Activated CD8-positive, alpha-beta T cell treated with anti-CD3 and anti-CD28 coated beads, Interleukin-2, amount 10 ng/mL, durations not matched to agents 7 days and 5 days (primary cell): ENCODE results near the gene RNASEH1. TPM values are rescaled to one million over a fixed set of nuclear protein-coding genes. Genes with fewer than 3 reads are reported as not detected.
"Not testable (repeated sequence)": the region's sequence is repeated elsewhere in the genome, so short reads cannot be mapped to it uniquely, and the experiment has no call there.

Experiments
- ATAC-seq: fragments of 150-1000 bp; cut with Tn5 transposase; one replicate; pipeline ENCODE4 v1.10.0; 2021; ENCODE audit warnings: moderate library complexity
- CTCF ChIA-PET: fragments of 350-600 bp; sonication (Branson Sonifier 250); formaldehyde crosslinking; loops from one replicate; lab custom pipeline; 2021; ENCODE audit warnings: antibody characterized with exemption; lab: Charles Lee
- POLR2A ChIA-PET: fragments of 350-600 bp; sonication (Branson Sonifier 250); formaldehyde crosslinking; loops from one replicate; lab custom pipeline; 2021; ENCODE audit warnings: antibody characterized with exemption; lab: Charles Lee
- DNase-seq: peaks from one replicate; pipeline ENCODE4 v3.0.0-alpha.2; 2020
- H3K27ac Mint-ChIP-seq: one replicate; pipeline ENCODE4 v1.8.0; 2021; ENCODE audit warnings: mild to moderate bottlenecking, mixed read lengths
- H3K27me3 Mint-ChIP-seq: one replicate; pipeline ENCODE4 v1.8.0; 2021; ENCODE audit warnings: low read depth, mixed read lengths
- H3K36me3 Mint-ChIP-seq: one replicate; pipeline ENCODE4 v1.8.0; 2021; ENCODE audit warnings: low read depth, mixed read lengths
- H3K4me1 Mint-ChIP-seq: one replicate; pipeline ENCODE4 v1.8.0; 2021; ENCODE audit warnings: low read depth, mixed read lengths
- H3K4me3 Mint-ChIP-seq: one replicate; pipeline ENCODE4 v1.8.0; 2021; ENCODE audit warnings: mild to moderate bottlenecking, mixed read lengths
- H3K9me3 Mint-ChIP-seq: one replicate; pipeline ENCODE4 v1.8.0; 2022; ENCODE audit warnings: mixed read lengths; ENCODE audit not compliant: insufficient read depth
- total RNA-seq, 2 experiments: library from RNA; stranded (reverse); gene quantifications; one replicate each; pipeline ENCODE4 v1.2.3, GENCODE V29; 2021

Gene RNASEH1
- total RNA-seq, 2 experiments from 2014 or later: 27.1 to 28.9 TPM

DNA sequence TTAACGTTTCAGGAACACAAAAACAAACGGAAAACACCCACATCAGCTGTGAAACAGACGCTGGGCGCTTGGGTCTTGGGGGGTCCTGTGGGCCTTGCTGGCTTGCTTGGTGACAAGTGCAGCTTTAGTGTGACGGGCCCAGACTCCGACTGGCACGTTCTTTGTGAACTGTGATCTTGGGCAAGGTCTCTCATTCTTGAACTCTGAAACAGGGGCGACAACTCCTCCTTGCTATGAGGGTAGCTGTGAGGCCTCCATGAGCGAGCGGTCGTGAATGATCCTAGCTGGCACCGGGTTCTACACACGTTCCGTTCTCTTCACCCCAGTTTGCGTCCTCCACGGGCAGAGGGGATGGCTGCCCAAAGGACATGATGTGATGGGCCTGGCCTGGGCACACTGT lies 28.1 kb upstream of the RNASEH1 start:
- H3K4me1 Mint-ChIP-seq: peaks cover 4% of the 10 kb centered on the region
- peaks cover 25% of the 10 kb centered on the region for H3K36me3 Mint-ChIP-seq
- CTCF ChIA-PET: no interaction called here
- no peak overlapping the region for H3K4me3 Mint-ChIP-seq
- DNase-seq: no peak
- H3K27ac Mint-ChIP-seq: no peak overlapping the region
- no peaks in the 10 kb centered on the region for H3K27me3 Mint-ChIP-seq
- POLR2A ChIA-PET: no interaction called here
- ATAC-seq: no peak
- no peaks in the 10 kb centered on the region for H3K9me3 Mint-ChIP-seq

DNA sequence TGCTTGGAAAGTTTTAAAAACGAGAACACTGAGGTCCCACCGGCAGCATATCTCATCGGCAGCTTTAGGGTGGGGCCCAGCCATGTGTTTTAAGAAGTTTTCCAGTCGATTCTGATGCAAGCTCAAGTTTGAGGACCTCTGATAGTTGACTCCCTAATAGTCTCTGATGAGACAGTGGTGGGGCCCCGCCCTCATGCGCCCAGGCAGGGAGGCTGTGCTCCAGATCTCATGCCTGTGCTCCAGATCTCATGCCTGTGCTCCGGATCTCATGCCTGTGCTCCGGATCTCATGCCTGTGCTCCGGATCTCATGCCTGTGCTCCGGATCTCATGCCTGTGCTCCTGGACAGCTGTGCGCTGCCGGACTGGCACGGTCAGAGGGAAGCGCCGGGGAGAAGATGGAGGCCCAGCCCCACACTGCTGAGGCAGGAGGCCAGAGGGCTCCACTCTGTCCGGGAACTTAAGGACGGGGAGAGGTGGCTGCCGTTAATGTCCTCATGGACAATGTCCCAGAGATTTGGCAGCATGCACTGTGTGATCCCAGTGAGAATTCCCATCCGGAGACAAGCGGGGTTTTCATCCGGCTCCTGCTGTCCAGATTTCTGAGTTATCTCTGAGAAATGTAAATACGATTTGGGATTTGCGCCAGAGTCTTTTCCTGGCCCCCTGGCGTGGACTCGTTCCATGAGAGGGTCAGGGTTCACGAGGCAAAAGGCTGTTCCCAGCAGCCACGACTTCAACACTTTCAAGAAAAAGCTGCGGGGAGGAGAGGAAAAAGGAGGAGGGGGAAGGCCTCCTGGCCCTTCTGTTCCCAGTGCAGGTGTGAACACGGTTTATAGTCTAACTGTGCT lies 27.4 kb upstream of the RNASEH1 start:
- H3K9me3 Mint-ChIP-seq: no peaks in the 10 kb centered on the region
- H3K4me1 Mint-ChIP-seq: peaks cover 7% of the 10 kb centered on the region
- no peak for ATAC-seq
- ChIA-PET CTCF (interaction anchor here (0.6 kb wide), 1 partner anchor 67 kb away, joined by 4 read pairs; no protein-coding TSS in a partner anchor), POLR2A (no interaction called here)
- H3K4me3 Mint-ChIP-seq: no peak overlapping the region
- H3K27ac Mint-ChIP-seq: no peak overlapping the region
- no peaks in the 10 kb centered on the region for H3K27me3 Mint-ChIP-seq
- peaks cover 31% of the 10 kb centered on the region for H3K36me3 Mint-ChIP-seq
- DNase-seq: no peak

DNA sequence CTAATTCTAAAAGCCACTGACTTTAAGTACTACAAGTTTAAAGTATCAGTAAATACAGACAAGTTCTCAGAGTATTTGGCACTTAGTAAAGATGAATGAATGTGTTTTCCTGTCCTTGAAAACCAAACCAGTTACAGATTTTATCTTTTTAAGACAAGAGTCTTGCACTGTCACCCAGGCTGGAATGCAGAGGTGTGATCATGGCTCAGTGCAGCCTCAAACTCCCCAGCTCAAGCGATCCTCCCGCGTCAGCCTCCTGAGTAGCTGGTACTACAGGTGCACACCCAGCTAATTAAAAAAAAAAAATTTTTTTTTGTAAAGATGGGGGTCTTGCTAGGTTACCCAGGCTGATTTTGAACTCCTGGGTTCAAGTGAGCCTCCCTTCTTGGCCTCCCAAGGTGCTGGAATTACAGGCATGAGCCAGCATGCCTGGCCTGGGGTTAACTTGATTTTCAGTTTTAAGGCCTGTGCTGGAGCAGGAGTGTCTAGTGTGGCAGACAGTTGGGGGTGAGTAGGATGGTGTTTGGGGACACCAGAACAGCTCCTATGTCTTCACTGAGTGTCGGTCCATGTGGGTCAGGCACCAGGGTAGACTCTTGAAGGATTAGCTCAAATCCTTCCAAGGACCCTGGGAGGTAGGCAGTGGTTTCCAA lies 26.6 kb upstream of the RNASEH1 start:
- Mint-ChIP-seq H3K4me3 (no peak overlapping the region), H3K27ac (no peak overlapping the region), H3K36me3 (peaks cover 38% of the 10 kb centered on the region), H3K4me1 (peaks cover 14% of the 10 kb centered on the region), H3K27me3 (no peaks in the 10 kb centered on the region), H3K9me3 (no peaks in the 10 kb centered on the region)
- ATAC-seq (no peak), DNase-seq (no peak)
- ChIA-PET POLR2A (interaction anchor here (1.2 to 1.4 kb wide), 2 partner anchors 9 to 205 kb away, joined by 4 read pairs; no protein-coding TSS in a partner anchor), CTCF (interaction anchor here (0.6 kb wide), 1 partner anchor 68 kb away, joined by 4 read pairs; no protein-coding TSS in a partner anchor)

DNA sequence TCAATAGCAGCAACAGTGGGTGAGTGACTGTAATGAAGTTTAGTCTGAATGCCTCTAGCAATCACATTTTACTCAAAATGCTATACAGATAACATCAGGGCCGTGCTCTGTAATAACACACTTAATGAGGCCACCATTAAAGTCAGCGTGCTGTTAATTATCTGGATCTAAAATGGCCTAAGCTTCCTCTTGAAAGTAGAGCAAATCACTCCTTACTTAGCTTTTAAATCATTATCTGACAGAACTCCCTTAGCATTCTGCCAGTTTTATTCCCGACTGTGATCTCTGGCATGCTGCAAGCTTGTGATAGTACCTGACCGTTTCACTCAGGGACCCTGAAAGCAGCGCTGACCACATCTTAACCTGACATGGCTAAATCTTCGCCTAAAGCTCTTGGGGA lies 25.9 kb upstream of the RNASEH1 start:
- no peak for ATAC-seq
- Mint-ChIP-seq H3K4me1 (peaks cover 19% of the 10 kb centered on the region), H3K4me3 (no peak overlapping the region), H3K9me3 (no peaks in the 10 kb centered on the region), H3K27me3 (no peaks in the 10 kb centered on the region), H3K36me3 (peaks cover 45% of the 10 kb centered on the region), H3K27ac (no peak overlapping the region)
- ChIA-PET POLR2A (interaction anchor here (1.2 to 1.4 kb wide), 2 partner anchors 8 to 204 kb away, joined by 4 read pairs; no protein-coding TSS in a partner anchor), CTCF (no interaction called here)
- no peak for DNase-seq

DNA sequence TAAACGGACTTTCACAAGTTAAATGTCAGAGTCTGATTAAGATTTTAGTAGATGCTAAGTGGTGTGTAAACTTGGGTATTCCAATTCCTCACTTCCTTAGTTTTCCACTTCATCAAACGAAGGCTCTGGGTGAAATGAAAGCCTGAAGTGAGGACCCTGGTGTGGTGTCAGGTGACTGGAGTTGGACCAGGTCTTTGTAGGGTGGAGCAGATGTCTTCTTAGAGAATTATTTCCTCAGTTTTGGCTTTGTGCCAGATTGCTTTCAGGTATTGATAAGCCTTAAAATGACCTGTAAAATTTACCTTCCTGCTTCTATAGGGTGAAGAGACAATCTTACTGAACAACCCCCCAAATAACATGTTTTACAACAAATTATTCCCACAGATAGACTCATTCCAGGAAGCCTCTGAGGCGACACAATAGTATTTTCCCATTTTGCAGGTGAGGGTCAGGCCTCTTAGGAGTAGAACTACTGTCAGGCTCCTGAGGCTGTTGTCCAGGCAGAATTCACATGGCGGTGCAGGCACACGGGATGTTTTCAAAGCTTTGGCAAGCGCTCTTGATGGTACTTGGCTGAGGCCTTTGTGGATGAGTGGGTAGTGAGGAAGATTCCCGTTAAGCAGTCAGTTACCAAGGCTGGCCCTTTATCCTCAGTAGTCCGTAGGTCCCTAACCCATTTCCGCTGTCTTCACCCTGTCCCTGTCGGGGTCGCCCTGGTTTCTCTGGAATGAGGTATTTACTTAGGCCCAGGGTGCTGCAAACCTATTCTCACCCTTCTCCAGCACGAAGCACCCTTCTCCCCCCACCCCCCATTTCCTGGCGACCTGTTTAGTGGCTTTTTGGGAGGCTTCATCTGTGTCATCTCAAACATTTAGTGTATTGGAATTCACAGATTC lies 23.5 kb upstream of the RNASEH1 start:
- ATAC-seq (no peak), DNase-seq (no peak)
- Mint-ChIP-seq H3K4me1 (peaks cover 40% of the 10 kb centered on the region), H3K36me3 (peaks cover 66% of the 10 kb centered on the region), H3K27ac (no peak overlapping the region), H3K27me3 (no peaks in the 10 kb centered on the region), H3K4me3 (no peak overlapping the region), H3K9me3 (no peaks in the 10 kb centered on the region)
- CTCF ChIA-PET: interaction anchor here (1.9 kb wide), 1 partner anchor 70 kb away, joined by 4 read pairs; no protein-coding TSS in a partner anchor
- POLR2A ChIA-PET: interaction anchor here (1.1 kb wide), 1 partner anchor 23 kb away, joined by 4 read pairs; no protein-coding TSS in a partner anchor

DNA sequence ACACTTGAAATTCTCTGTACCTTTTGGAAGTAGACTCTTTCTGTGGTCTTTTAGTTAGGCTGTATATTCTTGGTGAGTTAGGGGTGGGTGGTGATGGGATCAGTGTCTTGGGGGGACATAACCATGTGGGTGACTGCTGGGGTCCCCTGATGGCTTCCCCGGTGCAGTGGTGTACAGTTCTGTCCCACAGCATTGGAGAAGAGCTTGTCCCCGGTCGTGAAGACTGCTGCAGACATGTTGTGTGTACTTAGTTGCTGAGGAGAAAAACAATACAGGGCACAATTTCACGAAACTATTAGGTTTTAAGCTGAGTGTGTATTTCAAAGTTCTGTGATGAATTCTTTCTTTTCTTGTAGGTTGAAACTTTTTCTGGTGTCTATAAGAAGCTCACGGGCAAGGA lies 22.3 kb upstream of the RNASEH1 start:
- Mint-ChIP-seq H3K36me3 (peaks cover 72% of the 10 kb centered on the region), H3K4me1 (peaks cover 49% of the 10 kb centered on the region)
- CTCF ChIA-PET: interaction anchor here (0.8 to 1.9 kb wide), 2 partner anchors 8 to 72 kb away, joined by 3 to 4 read pairs; no protein-coding TSS in a partner anchor

DNA sequence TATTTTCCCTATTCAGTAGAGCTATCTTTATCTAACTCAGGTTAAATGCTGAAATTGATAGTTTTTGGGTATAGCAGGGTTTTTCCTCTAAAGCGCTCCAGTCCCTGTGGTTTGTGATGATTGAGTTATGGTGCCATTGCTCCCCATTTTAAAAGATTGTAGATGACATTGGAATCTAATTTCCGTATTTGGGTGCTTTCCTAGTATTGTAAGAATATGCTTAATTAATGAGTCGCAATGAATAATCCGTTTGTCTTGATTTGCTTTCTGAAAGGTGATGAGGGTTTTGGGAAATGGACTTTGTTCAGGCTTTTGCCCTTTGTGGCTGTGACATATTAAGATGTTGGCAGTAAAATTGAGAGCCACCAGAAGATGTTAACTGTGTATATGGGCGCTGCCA lies 20.9 kb upstream of the RNASEH1 start:
- Mint-ChIP-seq H3K4me3 (no peak overlapping the region), H3K27ac (no peak overlapping the region), H3K9me3 (no peaks in the 10 kb centered on the region), H3K27me3 (no peaks in the 10 kb centered on the region), H3K4me1 (peaks cover 55% of the 10 kb centered on the region), H3K36me3 (peaks cover 72% of the 10 kb centered on the region)
- ATAC-seq (no peak), DNase-seq (no peak)
- ChIA-PET CTCF (no interaction called here), POLR2A (interaction anchor here (0.8 to 2.2 kb wide), 2 partner anchors 14 to 60 kb away, joined by 3 to 9 read pairs; no protein-coding TSS in a partner anchor)

More for the DNA sequence above, 22.3 kb upstream of the RNASEH1 start:
- no peaks in the 10 kb centered on the region for H3K9me3 Mint-ChIP-seq
- ATAC-seq: no peak
- no peak overlapping the region for H3K27ac Mint-ChIP-seq
- POLR2A ChIA-PET: interaction anchor here (0.6 to 2.2 kb wide), 3 partner anchors 12 to 28 kb away, joined by 3 to 9 read pairs (median 4); no protein-coding TSS in a partner anchor
- no peak overlapping the region for H3K4me3 Mint-ChIP-seq
- no peak for DNase-seq
- H3K27me3 Mint-ChIP-seq: no peaks in the 10 kb centered on the region

DNA sequence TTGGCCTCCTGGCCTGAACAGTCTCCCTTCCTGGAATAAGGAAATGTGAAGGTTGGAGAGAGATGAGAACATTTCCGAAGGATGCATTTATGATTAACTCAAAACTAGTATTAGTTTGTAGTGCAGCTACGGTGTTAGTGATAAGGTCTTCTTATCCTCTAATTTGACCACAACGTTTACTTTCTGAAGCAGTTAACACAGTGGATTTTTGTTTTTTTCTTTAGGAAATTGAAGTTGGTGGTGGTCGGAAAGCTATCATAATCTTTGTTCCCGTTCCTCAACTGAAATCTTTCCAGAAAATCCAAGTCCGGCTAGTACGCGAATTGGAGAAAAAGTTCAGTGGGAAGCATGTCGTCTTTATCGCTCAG lies 18.1 kb upstream of the RNASEH1 start:
- Mint-ChIP-seq H3K4me3 (peak overlapping the region; percentile 96), H3K27ac (peak overlapping the region; percentile 93), H3K4me1 (peaks cover 54% of the 10 kb centered on the region), H3K36me3 (peaks cover 53% of the 10 kb centered on the region)
- ChIA-PET CTCF (interaction anchor here (1.0 to 1.5 kb wide), 4 partner anchors 12 to 76 kb away, joined by 3 to 6 read pairs (median 4); no protein-coding TSS in a partner anchor), POLR2A (interaction anchor here (0.6 to 3.3 kb wide), 5 partner anchors 8 to 737 kb away, joined by 3 to 47 read pairs (median 4); partner anchors contain the start of genes ADI1 and RNASEH1)
- DNase-seq, ATAC-seq, H3K27me3 Mint-ChIP-seq, H3K9me3 Mint-ChIP-seq: not testable (repeated sequence)

DNA sequence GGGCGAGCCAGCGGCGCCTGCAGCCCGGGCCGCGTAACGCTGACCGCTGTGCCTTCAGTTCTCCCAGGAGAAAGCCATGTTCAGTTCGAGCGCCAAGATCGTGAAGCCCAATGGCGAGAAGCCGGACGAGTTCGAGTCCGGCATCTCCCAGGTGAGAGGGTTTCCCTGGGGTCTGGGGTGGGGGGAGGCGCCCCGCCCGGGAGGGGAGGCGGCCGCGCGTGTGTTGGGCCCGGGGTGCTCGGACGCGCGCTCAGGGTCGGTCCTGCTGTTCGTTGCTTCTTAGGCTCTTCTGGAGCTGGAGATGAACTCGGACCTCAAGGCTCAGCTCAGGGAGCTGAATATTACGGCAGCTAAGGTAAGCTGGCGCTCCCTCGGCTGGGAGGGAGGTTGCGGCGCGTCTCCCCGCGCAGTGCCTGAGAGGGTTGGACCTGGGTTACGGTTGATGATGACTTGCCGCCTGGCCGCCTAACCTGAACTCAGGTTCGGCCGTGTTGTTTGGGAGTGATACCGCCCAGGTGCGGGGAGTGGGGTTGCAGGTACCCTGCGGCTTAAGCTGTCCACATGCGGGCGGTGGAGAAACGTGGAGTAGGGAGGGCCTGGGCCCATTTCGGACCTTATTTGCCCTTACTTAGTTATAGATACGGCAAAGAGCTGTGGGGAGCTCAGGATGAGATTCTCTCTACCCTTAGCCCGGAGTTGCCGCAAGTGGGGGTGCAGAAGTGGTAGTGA lies 17.6 kb upstream of the RNASEH1 start:
- H3K27me3 Mint-ChIP-seq: no peaks in the 10 kb centered on the region
- ChIA-PET CTCF (interaction anchor here (1.0 to 1.5 kb wide), 4 partner anchors 13 to 76 kb away, joined by 3 to 6 read pairs (median 4); no protein-coding TSS in a partner anchor), POLR2A (interaction anchor here (0.6 to 3.3 kb wide), 5 partner anchors 9 to 736 kb away, joined by 3 to 47 read pairs (median 4); partner anchors contain the start of genes ADI1 and RNASEH1)
- H3K36me3 Mint-ChIP-seq: peaks cover 49% of the 10 kb centered on the region
- peak; percentile 42 for DNase-seq
- peaks cover 53% of the 10 kb centered on the region for H3K4me1 Mint-ChIP-seq
- H3K9me3 Mint-ChIP-seq: no peaks in the 10 kb centered on the region
- H3K4me3 Mint-ChIP-seq: peak overlapping the region; percentile 96
- ATAC-seq: peak; percentile 55
- H3K27ac Mint-ChIP-seq: peak overlapping the region; percentile 93

DNA sequence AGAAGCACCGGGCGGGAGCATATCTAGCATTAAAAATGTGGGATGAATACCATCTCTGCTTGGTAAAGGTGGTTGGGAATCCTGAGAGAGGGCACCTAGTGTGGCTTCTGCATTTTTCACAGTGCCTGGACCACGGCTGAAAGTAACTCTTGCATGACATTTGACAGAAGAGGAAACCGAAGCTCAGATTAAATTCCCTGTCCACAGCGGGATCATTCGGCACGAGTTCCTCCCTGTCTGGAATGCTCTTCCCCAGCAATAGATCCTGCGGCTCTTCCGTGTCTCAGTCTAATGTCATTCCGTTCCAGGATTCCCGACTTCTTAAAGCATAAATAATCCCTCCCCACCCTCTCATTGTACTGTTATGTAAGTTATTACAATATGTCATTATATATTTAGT lies 16.0 kb upstream of the RNASEH1 start:
- Mint-ChIP-seq H3K9me3 (no peaks in the 10 kb centered on the region), H3K4me3 (peak overlapping the region; percentile 96), H3K27me3 (no peaks in the 10 kb centered on the region), H3K27ac (no peak overlapping the region), H3K36me3 (peaks cover 33% of the 10 kb centered on the region), H3K4me1 (peaks cover 39% of the 10 kb centered on the region)
- ATAC-seq (no peak), DNase-seq (no peak)
- ChIA-PET CTCF (interaction anchor here (0.8 to 1.8 kb wide), 2 partner anchors 31 to 78 kb away, joined by 3 to 7 read pairs; no protein-coding TSS in a partner anchor), POLR2A (interaction anchor here (0.9 to 3.3 kb wide), 5 partner anchors 9 to 196 kb away, joined by 3 to 47 read pairs (median 4); partner anchors contain the start of genes ADI1, EIPR1 and RNASEH1)
